GM18873 (cell line): Measurements from ENCODE around the gene NCOA5.

Experiments used
- ATAC-seq: cut with Tn5 transposase; IDR thresholded peaks from one replicate; pipeline ENCODE4 v1.9.1; 2021; ENCODE audit warnings: mild to moderate bottlenecking, moderate library complexity, moderate number of reproducible peaks; ENCODE audit not compliant: unreplicated experiment, low FRiP score

The NCOA5 gene

DNA sequence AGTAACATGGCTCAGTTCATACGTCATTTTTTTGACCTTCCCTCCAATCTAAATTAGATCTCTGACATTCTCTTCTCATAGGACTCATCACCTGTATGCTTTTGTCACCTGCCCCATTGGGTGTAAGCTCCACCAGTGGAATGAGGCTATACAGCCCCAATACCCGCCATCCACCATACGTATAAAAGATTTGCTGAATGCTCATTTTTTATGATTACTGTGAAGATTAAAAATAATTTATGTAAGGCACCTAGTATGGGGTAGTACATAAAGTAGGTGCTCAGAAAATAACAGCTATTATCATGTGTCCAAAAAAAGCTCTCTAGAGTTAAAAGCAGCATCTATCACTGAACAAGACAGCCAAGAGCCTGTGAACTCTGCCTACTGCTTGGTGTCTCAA lies 24.1 kb downstream of the NCOA5 start:
- ATAC-seq: no peak

DNA sequence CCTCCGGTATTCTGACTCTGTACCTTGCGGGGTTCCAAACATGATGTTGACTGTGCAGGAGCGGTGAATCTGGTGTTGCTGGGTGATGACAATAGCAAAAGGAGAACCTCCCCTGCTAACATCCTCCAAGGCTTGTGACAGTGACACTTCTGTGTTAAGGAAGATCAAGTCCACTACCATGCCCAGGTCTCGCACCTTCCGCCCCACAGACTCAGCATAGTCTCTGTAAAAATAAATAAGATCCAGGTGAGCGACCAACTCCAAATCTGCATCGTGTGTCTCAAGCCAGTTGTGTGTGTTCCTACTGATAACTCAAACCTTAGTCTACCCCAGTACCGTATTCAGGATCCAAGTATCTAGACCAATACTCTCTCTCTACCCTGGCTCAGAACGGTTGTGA lies 24.8 kb downstream of the NCOA5 start:
- no peak for ATAC-seq

DNA sequence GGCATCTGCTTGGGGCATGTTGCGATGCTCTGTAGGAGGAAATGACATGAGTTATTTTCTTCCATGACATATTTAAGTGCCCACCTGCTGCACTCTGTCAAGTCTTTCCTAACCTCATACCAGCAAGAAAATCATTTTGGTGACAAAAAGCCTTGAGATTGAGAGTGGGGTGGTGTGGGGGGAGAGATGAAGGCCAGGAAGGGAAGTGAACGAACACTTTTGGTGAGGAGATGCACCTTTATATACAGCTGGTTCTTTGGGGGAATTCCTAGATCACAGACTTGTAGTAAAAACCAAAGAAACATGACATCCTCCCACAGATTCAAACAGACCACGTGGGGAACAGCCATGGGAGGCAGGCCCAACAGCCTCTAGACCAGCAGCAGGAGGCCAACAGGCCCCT lies 26.1 kb downstream of the NCOA5 start:
- no peak for ATAC-seq

DNA sequence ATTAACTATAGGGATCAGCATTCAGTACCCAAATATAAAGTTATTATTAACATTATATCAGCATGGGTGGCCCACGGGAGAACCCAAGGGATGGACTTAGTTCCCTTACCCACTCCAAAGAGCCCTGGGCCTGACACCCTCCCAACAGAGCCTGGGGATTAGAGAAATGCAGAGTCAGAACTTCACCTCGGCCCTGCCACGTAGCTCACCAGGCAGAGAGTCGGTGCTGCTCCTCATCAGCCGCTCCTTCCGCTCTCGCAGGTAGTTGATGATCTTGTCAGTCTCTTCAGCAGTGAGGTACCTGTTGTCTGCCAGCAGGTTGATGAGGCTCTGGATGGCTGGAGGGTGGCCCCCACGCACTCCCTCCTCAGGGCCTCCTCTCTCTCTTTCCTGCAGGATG lies 26.6 kb downstream of the NCOA5 start:
- no peak for ATAC-seq

DNA sequence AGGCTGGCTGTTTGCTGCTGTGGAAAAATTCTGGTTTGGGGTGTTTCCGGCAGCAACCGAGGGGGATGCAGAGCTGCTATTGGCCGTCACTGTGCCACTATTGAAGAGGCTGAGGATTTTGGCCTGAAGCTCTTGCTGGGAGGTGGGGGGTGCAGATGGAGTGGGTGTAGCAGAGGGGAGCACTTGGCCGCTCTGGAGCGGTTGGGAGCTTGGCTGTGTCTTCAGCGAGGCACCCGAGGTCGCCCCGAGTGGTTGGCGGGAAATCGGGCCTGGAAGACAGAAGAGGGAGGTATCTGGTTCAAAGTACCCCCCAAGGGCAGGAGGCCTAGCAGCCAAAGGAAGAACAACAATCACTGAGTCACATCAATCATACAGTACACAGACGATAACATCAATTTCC lies 27.1 kb downstream of the NCOA5 start:
- no peak for ATAC-seq

DNA sequence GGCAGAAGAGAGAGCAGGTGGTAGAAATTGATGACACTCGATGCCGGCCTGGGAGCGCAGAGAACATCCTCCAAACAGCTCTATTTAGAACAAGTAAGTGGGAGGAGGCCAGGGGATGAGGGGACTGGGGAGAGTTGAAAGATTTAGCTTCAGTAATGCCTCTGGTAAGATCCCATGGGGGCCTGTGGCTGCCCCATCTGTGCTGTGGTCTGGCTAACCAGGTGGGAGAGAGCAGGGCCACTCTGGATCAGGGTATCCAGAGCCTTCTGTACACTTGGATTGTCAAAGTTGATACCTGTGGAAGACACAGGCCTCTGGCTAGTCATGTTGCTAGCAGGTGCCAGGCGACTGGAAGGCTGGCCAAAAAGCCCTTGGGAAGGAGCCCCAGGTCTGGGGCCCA lies 27.6 kb downstream of the NCOA5 start:
- no peak for ATAC-seq

DNA sequence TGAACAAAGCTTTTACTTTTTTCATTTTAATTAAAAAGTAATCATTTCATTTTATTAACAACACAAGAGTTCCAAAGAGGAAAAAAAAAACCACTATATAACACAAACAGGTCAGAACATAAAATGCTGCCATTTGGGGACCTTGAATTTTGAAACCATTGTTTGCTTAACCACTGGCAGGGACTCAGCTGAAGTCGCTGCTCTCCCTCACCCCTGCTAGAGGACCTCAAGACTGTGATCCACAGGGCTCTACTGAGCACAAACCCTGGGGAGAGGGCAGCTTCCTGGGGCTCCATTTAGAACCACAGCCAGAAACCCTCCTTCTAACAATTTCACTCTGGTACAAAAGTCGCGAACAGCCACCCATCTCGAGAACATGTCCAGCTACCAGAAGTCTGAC lies 28.8 kb downstream of the NCOA5 start:
- no peak for ATAC-seq

DNA sequence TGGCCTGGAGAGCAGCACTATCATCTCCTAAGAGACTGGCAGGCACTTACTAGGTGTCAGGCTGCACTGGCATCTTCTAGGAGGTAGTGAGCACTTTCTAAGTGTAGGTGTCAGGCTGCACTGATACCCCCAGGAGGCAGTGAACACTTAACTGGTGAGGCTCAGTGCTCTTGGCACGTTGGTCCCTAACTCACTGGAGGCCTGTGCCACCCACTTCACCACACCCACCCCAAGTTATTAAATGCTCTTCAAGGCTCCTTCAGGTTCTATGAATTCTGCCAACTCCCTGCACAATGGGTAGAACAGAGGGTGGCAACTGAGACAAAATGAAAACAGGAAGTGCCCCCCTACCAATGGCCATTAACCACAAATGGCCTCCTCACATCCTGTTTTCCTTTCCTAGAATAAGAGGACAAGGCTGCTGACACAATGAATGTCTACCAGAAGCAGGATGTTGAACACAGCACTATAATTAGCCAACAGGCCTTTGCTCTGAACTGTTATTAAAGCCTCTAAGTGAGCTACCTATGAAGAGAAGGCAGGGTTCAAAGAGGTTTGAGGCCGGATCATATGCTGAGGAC lies 29.4 kb downstream of the NCOA5 start:
- ATAC-seq: no peak

DNA sequence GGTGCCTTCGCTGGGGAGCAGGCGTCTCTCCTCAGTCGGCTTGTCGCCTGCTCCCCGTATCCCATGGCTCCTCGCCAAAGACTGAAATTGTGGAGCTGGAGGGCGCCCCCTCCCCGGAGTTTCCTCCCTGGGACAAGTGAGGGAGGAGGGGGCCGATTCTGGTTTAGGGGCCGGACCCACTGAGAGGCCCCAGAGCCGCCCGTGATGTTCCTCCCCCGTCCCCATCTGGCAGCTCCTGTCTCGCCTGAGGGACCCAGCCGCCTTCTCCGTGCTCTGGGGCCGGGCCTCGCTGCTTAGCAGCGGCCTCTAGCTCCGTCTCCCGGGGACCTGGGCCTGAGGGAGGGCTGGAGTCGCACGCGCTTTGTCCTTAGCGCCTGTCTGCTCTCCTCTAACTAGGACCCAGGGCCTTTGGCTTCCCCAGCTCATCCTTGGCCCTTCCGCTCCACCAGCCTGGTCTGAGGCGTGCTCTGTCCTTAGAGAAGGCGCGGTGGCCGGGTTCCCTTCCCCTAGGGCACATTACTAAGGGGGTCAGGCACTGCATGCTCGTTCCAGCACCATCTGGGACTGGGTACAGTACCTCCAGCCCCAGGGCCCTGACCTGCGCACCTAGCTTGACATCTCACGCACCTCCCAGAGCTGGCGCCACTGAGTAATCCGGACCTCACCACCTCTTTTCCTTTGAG lies 31.0 kb downstream of the NCOA5 start:
- ATAC-seq: no peak

DNA sequence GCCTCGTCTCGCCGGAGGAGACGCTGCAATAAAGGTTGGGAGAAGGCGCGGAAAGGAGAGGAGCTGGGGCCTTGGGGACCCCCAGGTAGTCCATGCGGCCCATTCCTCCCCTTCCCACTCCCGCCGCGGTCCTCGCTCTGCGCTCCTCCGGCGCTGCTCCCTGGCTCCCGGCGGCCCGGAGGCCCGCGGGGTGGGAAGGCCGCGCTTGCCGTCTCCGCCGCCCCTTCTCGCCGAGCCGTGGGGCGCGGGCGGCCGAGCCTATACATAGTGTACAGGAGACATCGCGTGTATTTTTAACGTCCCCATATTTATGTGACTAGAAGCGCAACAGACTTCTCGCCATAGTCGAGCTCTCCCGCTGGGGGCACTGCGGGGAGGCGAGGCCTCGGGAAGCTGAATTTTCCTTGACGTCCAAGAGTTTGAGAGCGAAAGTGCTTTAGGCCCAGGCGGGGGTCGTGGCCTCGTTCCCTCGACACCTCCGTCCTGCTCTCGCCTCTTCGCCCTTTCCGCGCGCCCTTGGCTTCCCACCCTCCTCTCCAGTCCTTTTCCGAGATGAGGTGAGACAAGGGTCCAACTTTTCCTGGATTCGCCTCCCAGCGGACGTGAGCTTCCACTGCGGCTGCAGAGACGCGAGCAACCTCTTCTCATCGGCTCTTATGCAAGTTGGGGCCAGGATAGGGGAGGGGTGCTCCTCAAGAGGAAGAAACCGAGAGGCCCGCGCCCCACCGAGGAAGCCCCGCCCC lies 31.7 kb downstream of the NCOA5 start:
- ATAC-seq: no peak

DNA sequence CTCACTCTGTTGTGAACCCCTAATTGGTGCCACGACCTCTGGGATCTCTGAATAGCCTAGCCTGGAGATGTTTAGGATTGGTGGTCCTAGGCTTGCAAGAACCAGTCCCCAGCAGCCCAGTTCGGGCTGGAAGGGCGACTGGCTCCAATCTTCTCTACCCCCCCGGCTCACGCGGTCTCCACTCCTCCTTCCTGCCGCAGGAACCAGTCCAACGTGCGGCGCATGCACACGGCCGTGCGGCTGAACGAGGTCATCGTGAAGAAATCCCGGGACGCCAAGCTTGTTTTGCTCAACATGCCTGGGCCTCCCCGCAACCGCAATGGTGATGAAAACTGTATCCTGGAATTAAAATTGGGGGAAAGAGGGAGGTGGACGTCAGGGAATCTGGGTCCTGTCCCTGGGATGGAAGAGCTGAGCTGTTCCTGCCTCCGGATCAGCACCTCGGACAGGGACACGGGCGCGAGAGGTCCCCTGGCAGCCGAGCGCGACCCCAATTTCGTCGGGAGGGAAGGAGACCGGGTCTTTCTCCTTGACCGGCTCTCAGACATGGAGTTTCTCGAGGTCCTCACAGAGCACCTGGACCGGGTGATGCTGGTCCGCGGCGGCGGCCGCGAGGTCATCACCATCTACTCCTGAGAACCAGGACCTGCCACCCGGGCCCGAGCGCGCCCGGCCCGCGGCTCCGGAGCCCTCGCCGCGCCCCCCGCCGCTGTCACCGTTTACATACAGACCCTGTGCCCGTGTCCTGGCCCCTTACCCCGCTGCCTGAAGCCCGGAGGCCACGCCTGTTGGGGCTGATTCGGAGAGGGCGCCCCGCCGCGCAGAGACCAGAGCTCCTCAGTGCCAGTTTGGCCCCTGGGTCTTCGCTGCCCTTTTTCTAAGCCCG lies 32.5 kb downstream of the NCOA5 start:
- ATAC-seq: no peak

DNA sequence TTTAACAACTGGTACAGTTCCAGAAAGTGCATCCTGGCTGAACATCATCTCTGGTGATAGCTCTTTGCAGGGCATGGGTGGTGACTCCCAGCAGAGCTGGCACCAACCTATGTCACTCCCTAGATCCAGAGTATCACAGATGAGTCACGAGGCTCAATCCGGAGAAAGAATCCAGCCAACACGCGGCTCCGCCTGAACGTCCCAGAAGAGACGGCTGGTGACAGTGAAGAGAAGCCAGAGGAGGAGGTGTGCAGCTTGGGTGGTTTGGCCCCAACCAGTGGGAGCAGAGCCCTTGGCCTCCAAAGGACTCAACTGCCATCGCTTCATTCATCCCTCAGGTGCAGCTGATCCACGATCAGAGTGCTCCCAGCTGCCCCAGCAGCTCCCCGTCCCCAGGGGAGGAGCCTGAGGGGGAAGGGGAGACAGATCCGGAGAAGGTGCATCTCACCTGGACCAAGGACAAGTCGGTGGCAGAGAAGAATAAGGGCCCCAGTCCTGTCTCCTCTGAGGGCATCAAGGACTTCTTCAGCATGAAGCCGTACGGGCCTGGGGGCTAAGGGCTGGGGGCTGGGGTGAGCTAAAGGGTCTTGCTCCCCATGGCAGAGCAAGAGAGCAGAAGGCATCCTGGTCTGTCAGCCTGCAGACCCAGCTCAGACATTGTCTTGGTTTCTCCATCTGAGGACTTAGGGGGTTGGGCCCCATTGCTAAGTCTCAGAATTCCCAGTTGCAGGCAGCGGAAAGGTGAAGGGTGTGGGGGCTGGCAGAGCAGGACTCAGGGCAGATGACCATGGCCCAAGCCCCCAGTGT lies 33.5 kb downstream of the NCOA5 start:
- no peak for ATAC-seq

DNA sequence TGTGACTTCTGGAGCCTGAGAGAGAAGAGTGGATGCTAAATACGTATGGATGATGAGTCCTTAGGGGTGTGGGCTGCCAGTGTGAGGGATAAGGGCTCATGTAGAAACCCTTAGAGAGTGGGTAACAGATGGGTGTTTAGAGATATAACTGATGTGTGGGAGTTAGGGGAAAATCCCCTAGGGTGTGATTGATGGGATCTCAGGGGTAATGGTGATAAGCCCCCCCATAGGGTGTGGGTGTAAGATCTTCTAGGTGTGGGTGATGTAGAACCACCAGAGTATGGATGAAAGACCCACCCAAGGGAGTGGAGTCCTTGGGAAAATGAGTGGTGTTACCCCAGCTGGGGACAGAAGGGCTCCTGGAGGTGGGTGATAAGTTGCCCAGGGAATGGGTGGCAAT lies 34.5 kb downstream of the NCOA5 start:
- ATAC-seq: no peak

DNA sequence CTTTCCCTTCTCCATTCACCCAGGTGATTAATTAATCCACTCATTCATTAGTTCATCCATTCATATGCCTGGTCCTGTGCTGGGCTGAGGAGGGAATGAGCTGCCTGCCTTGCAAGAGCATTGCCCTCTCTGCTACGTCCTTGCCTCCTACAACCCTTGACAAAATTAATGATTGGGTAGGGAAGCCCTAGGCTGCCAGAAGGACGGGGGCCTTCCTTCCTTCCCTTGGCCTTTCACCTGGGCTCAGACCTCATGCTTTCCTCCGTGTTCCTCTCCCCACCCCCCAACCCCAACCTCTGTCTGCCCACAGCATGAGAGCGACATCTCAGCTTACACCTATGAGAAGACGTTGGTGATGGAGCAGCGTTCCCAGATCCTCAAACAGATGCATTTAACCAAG lies 35.2 kb downstream of the NCOA5 start:
- ATAC-seq: no peak

DNA sequence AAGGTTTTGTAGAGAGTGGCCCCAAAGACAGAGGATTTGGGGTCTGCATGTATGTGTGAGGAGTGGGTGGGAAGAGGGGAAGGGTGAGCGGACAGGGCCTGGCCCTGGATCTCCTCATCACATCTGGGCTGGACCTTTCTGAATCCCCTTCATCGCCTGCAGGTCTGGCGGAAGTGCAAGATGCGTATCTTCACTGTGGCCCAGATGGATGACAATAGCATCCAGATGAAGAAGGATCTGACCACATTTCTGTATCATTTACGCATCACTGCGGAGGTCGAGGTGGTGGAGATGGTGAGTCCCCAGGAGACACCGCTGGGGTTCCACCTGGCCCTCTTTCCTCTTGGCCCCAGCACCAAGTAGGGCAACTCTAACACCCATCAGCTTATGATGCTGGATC lies 36.3 kb downstream of the NCOA5 start:
- ATAC-seq: no peak

DNA sequence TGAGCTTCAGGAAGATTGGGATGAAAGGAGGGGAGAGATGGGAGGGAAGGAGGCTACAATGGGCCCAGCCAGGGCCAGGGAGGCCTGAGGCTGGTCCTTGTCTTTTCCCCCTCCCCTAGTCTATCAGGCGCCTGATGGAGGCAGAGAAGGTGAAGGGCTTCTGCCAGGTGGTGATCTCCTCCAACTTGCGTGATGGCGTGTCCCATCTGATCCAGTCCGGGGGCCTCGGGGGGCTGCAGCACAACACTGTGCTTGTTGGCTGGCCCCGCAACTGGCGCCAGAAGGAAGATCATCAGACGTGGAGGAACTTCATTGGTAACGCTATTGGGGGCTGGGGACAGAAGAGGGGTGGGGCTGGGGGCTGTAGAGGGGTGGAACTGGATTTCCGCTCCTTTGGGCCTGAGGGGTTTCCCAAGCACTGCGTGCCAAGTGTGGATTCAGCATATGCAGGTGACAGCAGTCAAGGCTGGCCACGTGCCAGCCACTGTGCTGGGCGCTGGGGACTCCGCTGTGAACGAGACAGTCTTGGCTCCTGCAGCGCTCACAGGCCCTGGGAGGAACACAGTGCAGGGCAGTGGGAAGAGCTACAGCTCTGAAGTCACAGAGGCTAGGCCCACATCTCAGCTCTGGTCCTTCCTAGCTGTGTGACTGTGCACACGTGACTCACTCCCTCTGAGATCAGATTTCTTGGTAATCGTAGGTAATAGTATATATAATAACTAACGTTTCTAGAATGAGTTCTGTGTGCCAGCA lies 38.0 kb downstream of the NCOA5 start:
- ATAC-seq: no peak

DNA sequence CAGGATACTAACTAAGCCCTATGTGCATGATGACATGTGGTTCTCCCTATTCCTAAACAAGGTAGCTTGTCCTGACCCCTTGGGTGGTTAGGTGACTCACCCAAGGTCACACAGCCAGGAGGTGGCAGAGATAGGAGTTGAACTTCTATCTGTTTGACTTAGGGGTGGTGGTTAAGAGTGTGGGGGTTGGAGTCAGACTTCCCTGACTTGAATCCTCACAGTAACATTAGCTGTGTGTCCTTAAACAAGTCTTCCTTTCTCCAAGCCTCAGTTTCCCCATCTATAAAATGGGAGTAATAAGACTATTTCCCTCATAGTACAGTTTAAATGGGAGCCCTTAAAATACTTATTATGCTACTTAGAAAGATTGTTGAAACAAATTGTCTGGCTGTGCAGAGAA lies 38.9 kb downstream of the NCOA5 start:
- no peak for ATAC-seq

DNA sequence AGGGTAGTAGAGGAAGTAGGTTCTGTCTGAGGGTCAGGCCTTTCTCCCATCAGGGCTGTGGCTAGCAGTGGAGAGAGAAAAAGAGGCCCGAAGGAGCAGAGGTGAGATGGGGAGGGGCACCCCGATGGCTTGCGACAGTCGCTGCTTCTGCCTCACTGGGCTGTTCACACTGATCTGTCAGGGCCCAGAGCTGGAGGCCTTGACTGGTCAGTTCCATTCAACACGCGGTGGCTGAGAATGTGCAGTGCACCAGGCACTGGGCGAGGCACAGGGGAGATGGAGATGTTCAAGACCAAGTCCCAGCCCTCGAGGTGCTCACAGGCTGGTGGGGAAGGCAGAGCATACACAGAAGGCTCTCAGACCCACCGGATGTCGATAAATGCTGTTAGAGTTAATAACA lies 39.3 kb downstream of the NCOA5 start:
- no peak for ATAC-seq

DNA sequence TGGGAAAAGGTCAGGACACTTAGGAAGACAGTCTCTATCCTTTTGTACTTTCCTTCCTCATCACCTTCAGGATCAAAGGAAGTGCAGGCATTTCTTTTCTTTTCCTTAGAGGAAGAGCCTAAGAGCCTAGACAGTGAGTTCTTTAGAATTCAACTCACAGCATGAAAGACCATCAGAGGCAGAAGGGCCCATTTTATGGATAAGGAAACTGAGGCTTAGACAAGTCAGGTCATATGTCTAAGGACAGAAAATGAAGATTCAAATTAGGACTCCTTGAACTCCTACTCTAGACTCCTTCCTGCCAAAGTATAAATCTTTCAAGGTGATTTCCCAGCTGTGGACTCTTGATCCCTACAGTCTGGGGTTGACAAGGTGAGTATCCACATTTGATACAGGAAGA lies 39.9 kb downstream of the NCOA5 start:
- no peak for ATAC-seq

DNA sequence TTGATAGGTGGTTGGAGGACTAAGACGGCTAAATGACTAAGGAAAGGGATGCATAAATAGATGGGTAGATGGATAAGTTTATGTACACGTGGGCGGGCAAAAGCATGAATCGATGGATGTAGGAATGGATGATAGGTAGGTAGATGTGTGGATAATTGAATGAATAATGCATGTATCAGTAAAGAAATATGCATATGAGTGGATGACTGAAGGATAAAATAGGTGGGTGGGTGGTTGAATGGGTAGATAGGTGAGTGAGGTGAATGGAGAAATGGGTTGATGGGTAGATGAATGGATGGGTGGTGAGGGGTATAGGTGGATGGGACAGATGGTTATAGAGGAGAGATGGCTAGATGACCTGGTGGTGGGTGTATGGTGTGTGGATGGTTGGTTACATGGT lies 40.6 kb downstream of the NCOA5 start:
- ATAC-seq: no peak
